ENCODE measurements around the gene CRB2.

- TF ChIP-seq PATZ1 (CRISPR knock-in tag; IDR thresholded peaks at IDR 0.05; ENCODE audit: borderline replicate concordance) (no peak), RARB (CRISPR knock-in tag; IDR thresholded peaks at IDR 0.05) (no peak), TOX (CRISPR knock-in tag; IDR thresholded peaks at IDR 0.05; ENCODE audit: borderline replicate concordance) (no peak), ZFP30 (CRISPR knock-in tag; IDR thresholded peaks at IDR 0.05) (no peak), ZFP3 (CRISPR knock-in tag; IDR thresholded peaks at IDR 0.05) (no peak), ARNTL (CRISPR knock-in tag; IDR thresholded peaks at IDR 0.05; ENCODE audit: borderline replicate concordance, low read depth) (no peak), ZNF70 (CRISPR knock-in tag; IDR thresholded peaks at IDR 0.05) (no peak)
Measured at GRCh38 chr9:123390337-123391135, 34.5 kb downstream of the CRB2 start.
